ENCODE results near the gene STK10.

DNA sequence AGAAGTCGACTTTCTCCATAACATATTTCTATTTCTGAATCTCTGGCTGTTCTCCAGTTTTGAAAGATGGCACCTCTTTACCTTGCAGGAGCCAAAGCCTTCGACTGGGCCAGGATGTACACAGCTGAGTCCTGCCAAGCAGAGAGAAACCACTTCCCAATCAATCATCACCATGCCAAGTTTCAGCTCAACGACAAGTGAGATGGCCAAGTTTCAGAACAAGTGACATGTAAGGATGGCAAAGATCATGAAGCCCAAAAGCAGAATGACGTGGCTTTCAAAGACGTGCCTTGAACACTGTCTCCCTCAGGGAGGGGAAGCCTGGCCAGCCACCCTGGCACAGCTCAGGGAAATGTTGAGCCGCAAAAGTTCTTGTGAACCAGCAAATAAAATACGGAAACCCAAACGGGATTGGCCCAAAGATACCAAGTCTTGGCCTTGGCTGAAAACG is 17.7 kb downstream of the STK10 start:
- TF ChIP-seq, protein P1, sequence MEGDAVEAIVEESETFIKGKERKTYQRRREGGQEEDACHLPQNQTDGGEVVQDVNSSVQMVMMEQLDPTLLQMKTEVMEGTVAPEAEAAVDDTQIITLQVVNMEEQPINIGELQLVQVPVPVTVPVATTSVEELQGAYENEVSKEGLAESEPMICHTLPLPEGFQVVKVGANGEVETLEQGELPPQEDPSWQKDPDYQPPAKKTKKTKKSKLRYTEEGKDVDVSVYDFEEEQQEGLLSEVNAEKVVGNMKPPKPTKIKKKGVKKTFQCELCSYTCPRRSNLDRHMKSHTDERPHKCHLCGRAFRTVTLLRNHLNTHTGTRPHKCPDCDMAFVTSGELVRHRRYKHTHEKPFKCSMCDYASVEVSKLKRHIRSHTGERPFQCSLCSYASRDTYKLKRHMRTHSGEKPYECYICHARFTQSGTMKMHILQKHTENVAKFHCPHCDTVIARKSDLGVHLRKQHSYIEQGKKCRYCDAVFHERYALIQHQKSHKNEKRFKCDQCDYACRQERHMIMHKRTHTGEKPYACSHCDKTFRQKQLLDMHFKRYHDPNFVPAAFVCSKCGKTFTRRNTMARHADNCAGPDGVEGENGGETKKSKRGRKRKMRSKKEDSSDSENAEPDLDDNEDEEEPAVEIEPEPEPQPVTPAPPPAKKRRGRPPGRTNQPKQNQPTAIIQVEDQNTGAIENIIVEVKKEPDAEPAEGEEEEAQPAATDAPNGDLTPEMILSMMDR (conservative IDR thresholded peaks at IDR 0.05; ENCODE audit: low read depth, low read length), result no peak
- TF ChIP-seq EZH2 (IDR thresholded peaks at IDR 0.05; ENCODE audit: low read length, unreplicated experiment) (no peak), EZH2phosphoT487 (IDR thresholded peaks at IDR 0.05; ENCODE audit: borderline replicate concordance, low read length) (no peak)

Data from PC-3 (cell line).